CD14-positive monocyte (primary cell): ENCODE measurements around the gene ACSL5. TPM values are rescaled to one million over a fixed set of nuclear protein-coding genes. Genes with fewer than 3 reads are reported as not detected.
A peak's percentile ranks its signal among the peaks of the same experiment; 100 is the strongest.

ENCODE experiments used
- DNase-seq, 3 donors: peaks; one replicate each; pipeline ENCODE4 v3.0.0-alpha.2; 2011 to 2022
- H2AFZ ChIP-seq: 2 replicates; pipeline ENCODE4 v1.6.0; 2012; ENCODE audit warnings: mild to moderate bottlenecking, low read depth, low read length, inconsistent platforms; ENCODE audit not compliant: insufficient read depth, poor library complexity, severe bottlenecking
- H3K27ac ChIP-seq, 2 donors: 1 replicate in 1 of 2; 2 replicates in 1 of 2; pipeline ENCODE4 v1.5.1; 2012 to 2013; ENCODE audit warnings: low read length in 2 of 2, control low read depth in 1 of 2, inconsistent platforms in 1 of 2, low read depth in 1 of 2, mild to moderate bottlenecking in 1 of 2
- H3K27me3 ChIP-seq, 2 donors: one replicate each; pipeline versions ENCODE4 v1.6.0 to v1.6.1; 2011 to 2013; ENCODE audit warnings: low read length in 2 of 2; ENCODE audit not compliant: control insufficient read depth in 2 of 2, insufficient read depth in 2 of 2
- H3K36me3 ChIP-seq, 2 donors: replicated peaks in 1 of 2; 1 replicate in 1 of 2; 2 replicates in 1 of 2; pipeline versions ENCODE4 v1.5.1 to v1.6.1; 2012 to 2013; ENCODE audit warnings: low read length in 2 of 2, control low read depth in 1 of 2, inconsistent platforms in 1 of 2, mild to moderate bottlenecking in 1 of 2; ENCODE audit not compliant: insufficient read depth in 2 of 2, control insufficient read depth in 1 of 2
- H3K4me1 ChIP-seq, 2 donors: 1 replicate in 1 of 2; 2 replicates in 1 of 2; pipeline versions ENCODE4 v1.5.1 to v1.6.1; 2012 to 2013; ENCODE audit warnings: low read length in 2 of 2, control low read depth in 1 of 2, inconsistent platforms in 1 of 2, mild to moderate bottlenecking in 1 of 2, moderate library complexity in 1 of 2; ENCODE audit not compliant: insufficient read depth in 2 of 2, control insufficient read depth in 1 of 2
- H3K4me2 ChIP-seq: replicated peaks from 2 replicates; pipeline ENCODE3; 2012; ENCODE audit warnings: low read length, moderate library complexity, mild to moderate bottlenecking; ENCODE audit not compliant: poor library complexity, severe bottlenecking; ENCODE audit errors: extremely low read depth
- H3K4me3 ChIP-seq, 3 experiments: fragments of 200-600 bp in 1 of 3; sonication (generic) in 1 of 3; replicated peaks in 1 of 3; 1 replicate in 2 of 3; 2 replicates in 1 of 3; pipeline ENCODE4 v1.5.1; 2011 to 2013; ENCODE audit warnings: low read length in 3 of 3, mild to moderate bottlenecking in 3 of 3, control low read depth in 2 of 3, low read depth in 2 of 3, inconsistent platforms in 1 of 3, moderate library complexity in 1 of 3
- H3K79me2 ChIP-seq: 2 replicates; pipeline ENCODE4 v1.6.0; 2012; ENCODE audit warnings: mild to moderate bottlenecking, control low read depth, inconsistent platforms, low read length, moderate library complexity; ENCODE audit not compliant: insufficient read depth
- H3K9ac ChIP-seq: 2 replicates; pipeline ENCODE4 v1.6.0; 2017; ENCODE audit warnings: low read length, mild to moderate bottlenecking; ENCODE audit not compliant: insufficient read depth, poor library complexity, severe bottlenecking
- H3K9me3 ChIP-seq, 2 donors: replicated peaks in 1 of 2; 1 replicate in 1 of 2; 2 replicates in 1 of 2; pipeline versions ENCODE4 v1.5.1 to v1.6.1; 2012 to 2013; ENCODE audit warnings: low read length in 2 of 2, control low read depth in 1 of 2; ENCODE audit not compliant: control insufficient read depth in 1 of 2, insufficient read depth in 1 of 2
- H4K20me1 ChIP-seq: 2 replicates; pipeline ENCODE4 v1.6.0; 2012; ENCODE audit warnings: mild to moderate bottlenecking, low read length, control low read depth, moderate library complexity; ENCODE audit not compliant: insufficient read depth
- H3K27ac Mint-ChIP-seq, 7 donors: one replicate each; pipeline ENCODE4 v1.8.0; 2020; ENCODE audit warnings: mild to moderate bottlenecking in 7 of 7, mixed read lengths in 7 of 7, moderate library complexity in 6 of 7, inconsistent platforms in 2 of 7
- H3K27me3 Mint-ChIP-seq, 3 donors: one replicate each; pipeline ENCODE4 v1.8.0; 2021 to 2022; ENCODE audit warnings: low read depth in 3 of 3, mild to moderate bottlenecking in 3 of 3, mixed read lengths in 3 of 3, moderate library complexity in 3 of 3, inconsistent platforms in 1 of 3
- H3K36me3 Mint-ChIP-seq, 2 donors: one replicate each; pipeline ENCODE4 v1.8.0; 2020; ENCODE audit warnings: mixed read lengths in 2 of 2, inconsistent platforms in 1 of 2, mild to moderate bottlenecking in 1 of 2
- H3K4me1 Mint-ChIP-seq: one replicate; pipeline ENCODE4 v1.8.0; 2020; ENCODE audit warnings: mild to moderate bottlenecking, mixed read lengths
- H3K4me3 Mint-ChIP-seq, 2 donors: one replicate each; pipeline ENCODE4 v1.8.0; 2020; ENCODE audit warnings: mild to moderate bottlenecking in 2 of 2, mixed read lengths in 2 of 2, moderate library complexity in 1 of 2
- H3K9me3 Mint-ChIP-seq, 7 donors: one replicate each; pipeline ENCODE4 v1.8.0; 2020 to 2022; ENCODE audit warnings: mixed read lengths in 7 of 7, mild to moderate bottlenecking in 6 of 7, moderate library complexity in 6 of 7, inconsistent platforms in 2 of 7
- WGBS: methylation state at CpG from one replicate; pipeline ENCODE4 v1.1.5; 2013; ENCODE audit warnings: missing lambda C conversion rate; ENCODE audit not compliant: insufficient coverage; 5-methylcytosine and 5-hydroxymethylcytosine counted together
- intact Hi-C, 2 donors: fragments of 100-400 bp; cut with micrococcal nuclease; formaldehyde crosslinking; loops; one replicate each; pipeline versions ENCODE4 v1.15.0 to v1.15.1; 2023
- polyA plus RNA-seq, 3 donors: library from polyadenylated mRNA; depleted of rRNA in 1 of 3; unstranded in 2 of 3; stranded (reverse) in 1 of 3; fragments of 300-500 nt in 2 of 3; fragments of >200 nt in 1 of 3; fragmentation: Illumina TruSeq in 2 of 3; gene quantifications; 1 replicate in 2 of 3; 2 replicates in 1 of 3; pipeline ENCODE4 v1.2.3, GENCODE V29; 2012 to 2021
- TF ChIP-seq, protein P1 (sequence below): fragments of 200-600 bp; IDR thresholded peaks from one replicate; pipeline ENCODE4 v1.8.0; 2022; ENCODE audit warnings: antibody characterized with exemption, mild to moderate bottlenecking

The ACSL5 gene
- polyA plus RNA-seq, 3 donors: 27.5 to 44.4 (median 37.5) TPM

DNA sequence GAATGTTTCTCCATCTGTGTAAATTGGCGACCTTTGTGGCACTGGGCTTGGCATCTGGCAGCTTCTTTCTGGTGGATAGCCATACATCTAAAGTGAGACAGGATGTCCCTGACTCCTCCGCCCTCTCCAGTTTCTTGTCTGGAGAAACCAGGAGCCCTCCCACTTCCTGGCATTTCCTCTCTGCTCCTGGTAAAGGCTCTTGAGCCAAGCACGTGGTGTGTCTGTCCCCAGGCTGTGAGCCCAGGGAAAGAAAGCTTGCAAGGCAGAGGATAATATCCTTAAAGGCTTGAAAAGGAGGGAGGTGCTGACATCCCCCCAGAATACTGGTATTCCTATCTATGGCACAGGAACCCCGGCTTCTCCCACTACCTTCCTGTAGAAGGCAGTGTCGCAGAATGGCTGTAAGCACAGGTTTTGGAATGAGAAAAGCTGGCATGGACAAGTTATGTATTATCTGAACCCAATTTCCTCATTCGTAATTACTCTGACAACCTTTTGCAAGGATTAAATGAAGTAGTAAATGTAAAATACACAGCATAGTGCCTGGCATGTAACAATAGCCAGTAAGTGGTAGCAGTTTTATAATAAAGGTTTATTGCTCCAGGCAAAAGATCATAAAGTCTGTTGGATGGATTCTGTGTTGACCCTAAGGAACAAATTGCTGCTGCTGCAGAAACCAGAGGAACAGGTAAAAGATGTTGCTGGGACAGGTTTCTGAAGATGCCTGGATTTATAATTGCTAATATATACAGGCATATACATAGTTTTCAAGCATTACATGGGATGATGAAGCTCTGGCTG lies 11.8 kb upstream of the ACSL5 start:
- intact Hi-C loops: no loop called here
- Histone ChIP-seq H3K4me1 (no peaks in the 10 kb centered on the region), H3K4me2 (no peak overlapping the region), H3K79me2 (no peaks in the 10 kb centered on the region), H2AFZ (no peak overlapping the region), H4K20me1 (no peaks in the 10 kb centered on the region), H3K4me3 (no peak overlapping the region), H3K27me3 (peaks cover 0 to 2% of the 10 kb centered on the region in 2 donors), H3K27ac (no peak overlapping the region), H3K9ac (no peak overlapping the region), H3K9me3 (no peaks in the 10 kb centered on the region), H3K36me3 (no peaks in the 10 kb centered on the region)
- TF ChIP-seq, protein P1, sequence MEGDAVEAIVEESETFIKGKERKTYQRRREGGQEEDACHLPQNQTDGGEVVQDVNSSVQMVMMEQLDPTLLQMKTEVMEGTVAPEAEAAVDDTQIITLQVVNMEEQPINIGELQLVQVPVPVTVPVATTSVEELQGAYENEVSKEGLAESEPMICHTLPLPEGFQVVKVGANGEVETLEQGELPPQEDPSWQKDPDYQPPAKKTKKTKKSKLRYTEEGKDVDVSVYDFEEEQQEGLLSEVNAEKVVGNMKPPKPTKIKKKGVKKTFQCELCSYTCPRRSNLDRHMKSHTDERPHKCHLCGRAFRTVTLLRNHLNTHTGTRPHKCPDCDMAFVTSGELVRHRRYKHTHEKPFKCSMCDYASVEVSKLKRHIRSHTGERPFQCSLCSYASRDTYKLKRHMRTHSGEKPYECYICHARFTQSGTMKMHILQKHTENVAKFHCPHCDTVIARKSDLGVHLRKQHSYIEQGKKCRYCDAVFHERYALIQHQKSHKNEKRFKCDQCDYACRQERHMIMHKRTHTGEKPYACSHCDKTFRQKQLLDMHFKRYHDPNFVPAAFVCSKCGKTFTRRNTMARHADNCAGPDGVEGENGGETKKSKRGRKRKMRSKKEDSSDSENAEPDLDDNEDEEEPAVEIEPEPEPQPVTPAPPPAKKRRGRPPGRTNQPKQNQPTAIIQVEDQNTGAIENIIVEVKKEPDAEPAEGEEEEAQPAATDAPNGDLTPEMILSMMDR: no peak
- Mint-ChIP-seq H3K4me3 (no peak overlapping the region), H3K4me1 (no peaks in the 10 kb centered on the region), H3K36me3 (no peaks in the 10 kb centered on the region), H3K27ac (peak overlapping the region in 1 of 7 donors; percentile 10), H3K9me3 (no peaks in the 10 kb centered on the region), H3K27me3 (peaks cover 2 to 7% (median 7%) of the 10 kb centered on the region in 3 donors)
- WGBS: 66% methylated on average over 2 of the region's 6 CpGs
- DNase-seq: no peak

DNA sequence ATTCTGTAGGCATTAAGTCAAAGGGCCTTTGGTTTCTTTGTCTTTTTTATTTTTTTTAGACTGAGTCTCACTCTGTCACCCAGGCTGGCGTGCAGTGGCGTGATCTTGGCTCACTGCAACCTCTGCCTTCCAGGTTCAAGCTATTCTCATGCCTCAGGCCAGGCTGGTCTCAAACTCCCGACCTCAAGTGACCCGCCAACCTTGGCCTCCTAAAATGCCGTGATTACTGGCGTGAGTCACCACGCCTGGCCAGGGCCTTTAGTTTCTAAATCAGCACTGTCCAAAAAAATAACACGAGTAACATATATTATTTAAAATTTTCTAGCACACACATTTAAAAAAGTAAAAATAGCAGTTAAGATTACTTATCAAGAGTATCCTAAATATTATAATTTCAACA lies 11.1 kb upstream of the ACSL5 start:
- no peaks in the 10 kb centered on the region for H3K4me1 ChIP-seq
- no peak overlapping the region for H3K4me3 ChIP-seq
- Mint-ChIP-seq H3K27me3 (peaks cover 2 to 7% (median 7%) of the 10 kb centered on the region in 3 donors), H3K36me3 (no peaks in the 10 kb centered on the region), H3K4me1 (no peaks in the 10 kb centered on the region), H3K27ac (no peak overlapping the region), H3K4me3 (no peak overlapping the region), H3K9me3 (no peaks in the 10 kb centered on the region)
- H2AFZ ChIP-seq: no peak overlapping the region
- peaks cover 0 to 2% of the 10 kb centered on the region in 2 donors for H3K27me3 ChIP-seq
- no peak overlapping the region for H3K27ac ChIP-seq
- no peaks in the 10 kb centered on the region for H3K79me2 ChIP-seq
- no peak overlapping the region for H3K4me2 ChIP-seq
- intact Hi-C loops: no loop called here
- no peak overlapping the region for H3K9ac ChIP-seq
- no peaks in the 10 kb centered on the region for H4K20me1 ChIP-seq
- no peak for DNase-seq
- H3K36me3 ChIP-seq: no peaks in the 10 kb centered on the region
- TF ChIP-seq, protein P1: no peak
- H3K9me3 ChIP-seq: no peaks in the 10 kb centered on the region
- 92% methylated on average over 4 of the region's 8 CpGs for WGBS
